Heart left ventricle (tissue), 16 donors: Measurements from ENCODE around the gene CAND1. TPM values are rescaled to one million over a fixed set of nuclear protein-coding genes. Genes with fewer than 3 reads are reported as not detected.

ENCODE experiments used
- ATAC-seq, 4 donors: fragments of 200-7000 bp; cut with Tn5 transposase; one replicate each; pipeline ENCODE4 v1.9.1; 2020 to 2022; ENCODE audit warnings: moderate library complexity in 4 of 4, mild to moderate bottlenecking in 3 of 4, moderate number of reproducible peaks in 1 of 4
- DNase-seq, 5 donors: peaks; one replicate each; pipeline ENCODE4 v3.0.0-alpha.2; 2020
- H3K27ac ChIP-seq, 12 donors: fragments of 200-600 bp; sonication (generic) in 4 of 12; one replicate each; pipeline versions ENCODE4 v1.5.0 to v1.8.0; 2016 to 2022; ENCODE audit warnings: mild to moderate bottlenecking in 2 of 12
- H3K27me3 ChIP-seq, 9 donors: fragments of 200-600 bp; sonication (generic) in 2 of 9; one replicate each; pipeline versions ENCODE4 v1.5.1 to v1.8.0; 2016 to 2022; ENCODE audit warnings: mild to moderate bottlenecking in 3 of 9
- H3K36me3 ChIP-seq, 9 donors: fragments of 200-600 bp; sonication (generic) in 2 of 9; one replicate each; pipeline versions ENCODE4 v1.5.0 to v1.8.0; 2018 to 2022; ENCODE audit warnings: mild to moderate bottlenecking in 2 of 9
- H3K4me1 ChIP-seq, 12 donors: fragments of 200-600 bp; sonication (generic) in 4 of 12; one replicate each; pipeline versions ENCODE4 v1.5.0 to v1.8.0; 2016 to 2022; ENCODE audit warnings: mild to moderate bottlenecking in 3 of 12
- H3K4me3 ChIP-seq, 12 donors: fragments of 200-600 bp; sonication (generic) in 4 of 12; one replicate each; pipeline versions ENCODE4 v1.5.0 to v1.8.0; 2017 to 2022; ENCODE audit warnings: mild to moderate bottlenecking in 9 of 12, moderate library complexity in 4 of 12
- H3K9me3 ChIP-seq, 12 donors: fragments of 200-600 bp; sonication (generic) in 4 of 12; one replicate each; pipeline versions ENCODE4 v1.5.0 to v1.8.0; 2016 to 2022; ENCODE audit warnings: mild to moderate bottlenecking in 1 of 12
- POLR2A ChIP-seq, 2 donors: fragments of 450-650 bp; IDR thresholded peaks; one replicate each; pipeline ENCODE4 v1.6.1; 2017; ENCODE audit warnings: antibody characterized with exemption in 2 of 2, mild to moderate bottlenecking in 2 of 2, moderate library complexity in 2 of 2
- WGBS, 4 donors: extraction: QIAGEN DNeasy Blood & Tissue Kit in 2 of 4; methylation state at CpG; one replicate each; pipeline versions ENCODE4 v1.1.5 to v1.1.7; 2013 to 2018; 5-methylcytosine and 5-hydroxymethylcytosine counted together
- intact Hi-C, 10 donors: fragments of 100-400 bp; cut with DNase I; formaldehyde crosslinking; loops; one replicate each; pipeline versions ENCODE4 v1.11.1 to v1.14.2; 2022
- polyA plus RNA-seq, 2 donors: library from polyadenylated mRNA; stranded (reverse); fragments of 200-250 nt; gene quantifications; one replicate each; pipeline ENCODE4 v1.2.3, GENCODE V29; 2013
- total RNA-seq, 9 donors: library from RNA; depleted of rRNA in 2 of 9; stranded (reverse); fragments of >200 nt in 2 of 9; fragmentation: NEBNext Ultra II Directional in 3 of 9; extraction: Animal tissue kit (Norgen Biotek cat#: 25700) in 3 of 9; gene quantifications; one replicate each; pipeline versions ENCODE4 v1.1.0 to v1.2.4, GENCODE V29; 2016 to 2023
- TF ChIP-seq, protein P1 (sequence below), 12 donors: fragments of 200-600 bp; sonication (generic) in 4 of 12; IDR thresholded peaks; one replicate each; pipeline versions ENCODE4 v1.5.0 to v1.8.0; 2018 to 2022; ENCODE audit warnings: antibody characterized with exemption in 12 of 12, mild to moderate bottlenecking in 5 of 12
- donor health status: ischemic (EF 13 %, LVEDD 7.1; RV severe dilation, severe dysfunction).
- donor health status: healthy with polysubstance abuse.
- donor health status: DM: no; HTN: yes; CAD: no.
- donor health status: DM: no; HTN: no; CAD: no.
- donor health status: ischemic (EF 25% LVEDD 6.9; RV normal size, moderate dysfunction).
- donor health status: ischemic (EF 25% LVEDD 5.7; RV mildly dilated, moderate dysfunction).
- donor health status: healthy.
- donor health status: DM: yes; HTN: yes; CAD: no.
- donor health status: ischemic (EF 35%, LVEDD 5.7; RV mildly dilated, moderate dysfunction).
- donor health status: nonischemic (EF 11% LVEDD 7.7; RV severe dilation, severe dysfunction).
- donor health status: DM: yes; HTN: yes; CAD: no.
- donor health status: PGD.
- donor health status: ischemic (EF 29% LVEDD 5.4; RV normal size, mild dysfunction).
- donor health status: nonischemic (EF 23%, LVEDD 6.1; RV moderate dilation, normal function).

The CAND1 gene
- total and polyA plus RNA-seq, 11 donors: 5.8 to 69.0 (median 30.9) TPM

DNA sequence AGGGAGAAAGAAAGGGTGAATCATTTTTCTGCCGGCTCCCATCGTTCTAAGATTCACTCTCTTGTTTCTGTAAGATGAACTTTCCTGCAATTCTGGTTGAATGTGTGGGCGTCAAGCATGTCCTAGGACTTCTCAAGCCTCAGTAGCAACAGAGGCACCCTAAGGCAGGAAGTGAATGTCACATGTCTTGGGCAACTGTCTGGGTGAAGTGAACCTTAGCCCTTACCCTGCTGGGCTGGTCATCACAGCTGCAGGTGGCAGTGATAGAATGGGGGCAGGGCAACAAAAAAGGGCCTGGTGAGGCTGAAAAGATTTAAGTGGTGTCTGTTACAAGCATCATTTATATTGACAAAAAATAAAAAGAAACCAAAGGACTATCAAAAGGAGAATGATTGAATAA, 45.9 kb upstream of the CAND1 start:
- no peaks in the 10 kb centered on the region for H3K27me3 ChIP-seq
- intact Hi-C loops: loop anchor here in 5 of 10 donors (5.0 to 10.0 kb wide), 5 partner anchors 61 to 536 kb away; no protein-coding TSS in a partner anchor
- peaks cover 0 to 4% (median 0%) of the 10 kb centered on the region in 12 donors for H3K9me3 ChIP-seq
- DNase-seq: no peak
- H3K4me3 ChIP-seq: no peak overlapping the region
- TF ChIP-seq, protein P1, sequence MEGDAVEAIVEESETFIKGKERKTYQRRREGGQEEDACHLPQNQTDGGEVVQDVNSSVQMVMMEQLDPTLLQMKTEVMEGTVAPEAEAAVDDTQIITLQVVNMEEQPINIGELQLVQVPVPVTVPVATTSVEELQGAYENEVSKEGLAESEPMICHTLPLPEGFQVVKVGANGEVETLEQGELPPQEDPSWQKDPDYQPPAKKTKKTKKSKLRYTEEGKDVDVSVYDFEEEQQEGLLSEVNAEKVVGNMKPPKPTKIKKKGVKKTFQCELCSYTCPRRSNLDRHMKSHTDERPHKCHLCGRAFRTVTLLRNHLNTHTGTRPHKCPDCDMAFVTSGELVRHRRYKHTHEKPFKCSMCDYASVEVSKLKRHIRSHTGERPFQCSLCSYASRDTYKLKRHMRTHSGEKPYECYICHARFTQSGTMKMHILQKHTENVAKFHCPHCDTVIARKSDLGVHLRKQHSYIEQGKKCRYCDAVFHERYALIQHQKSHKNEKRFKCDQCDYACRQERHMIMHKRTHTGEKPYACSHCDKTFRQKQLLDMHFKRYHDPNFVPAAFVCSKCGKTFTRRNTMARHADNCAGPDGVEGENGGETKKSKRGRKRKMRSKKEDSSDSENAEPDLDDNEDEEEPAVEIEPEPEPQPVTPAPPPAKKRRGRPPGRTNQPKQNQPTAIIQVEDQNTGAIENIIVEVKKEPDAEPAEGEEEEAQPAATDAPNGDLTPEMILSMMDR (IDR thresholded peaks at IDR 0.05): no peak
- no peak for TF ChIP-seq POLR2A (IDR thresholded peaks at IDR 0.05)
- ATAC-seq: no peak
- H3K4me1 ChIP-seq: no peaks in the 10 kb centered on the region
- no peaks in the 10 kb centered on the region for H3K36me3 ChIP-seq
- 80 to 84% (median 83%) methylated on average over 3 of the region's 3 CpGs for WGBS, 4 donors
- no peak overlapping the region for H3K27ac ChIP-seq

DNA sequence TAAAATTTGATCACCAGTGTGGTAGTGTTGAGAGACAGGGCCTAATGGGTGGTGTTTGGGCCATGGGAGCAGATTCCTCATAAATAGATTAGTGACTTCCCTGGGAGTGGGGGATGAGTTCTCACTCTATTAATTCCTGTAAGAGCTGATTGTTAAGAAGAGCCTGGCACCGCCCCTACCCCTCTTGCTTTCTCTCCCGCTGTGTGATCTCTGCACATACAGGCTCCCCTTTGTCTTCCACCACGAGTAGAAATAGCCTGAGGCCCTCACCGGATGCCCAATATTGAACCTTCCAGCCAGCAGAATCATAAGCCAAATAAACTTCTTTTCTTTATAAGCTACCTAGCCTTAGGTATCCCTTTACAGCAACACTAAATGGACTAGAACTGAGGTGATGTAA, 31.9 kb upstream of the CAND1 start:
- Histone ChIP-seq H3K27ac (no peak overlapping the region), H3K27me3 (no peaks in the 10 kb centered on the region), H3K36me3 (no peaks in the 10 kb centered on the region), H3K9me3 (peaks cover 0 to 24% (median 0%) of the 10 kb centered on the region in 12 donors), H3K4me3 (no peak overlapping the region), H3K4me1 (no peaks in the 10 kb centered on the region)
- TF ChIP-seq, protein P1 (IDR thresholded peaks at IDR 0.05): no peak
- TF ChIP-seq POLR2A (IDR thresholded peaks at IDR 0.05): no peak
- ATAC-seq (no peak), DNase-seq (no peak)
- intact Hi-C loops: no loop called here
- WGBS, 4 donors: 35 to 48% (median 41%) methylated on average over 4 of the region's 4 CpGs

GRCh38 chr12:67239061-67239460, 30.1 kb upstream of the CAND1 start:
- whole genome bisulfite sequencing, 4 donors: 27 to 54% (median 43%) methylated on average over 2 of the region's 2 CpGs
- no peak for DNase-seq

DNA sequence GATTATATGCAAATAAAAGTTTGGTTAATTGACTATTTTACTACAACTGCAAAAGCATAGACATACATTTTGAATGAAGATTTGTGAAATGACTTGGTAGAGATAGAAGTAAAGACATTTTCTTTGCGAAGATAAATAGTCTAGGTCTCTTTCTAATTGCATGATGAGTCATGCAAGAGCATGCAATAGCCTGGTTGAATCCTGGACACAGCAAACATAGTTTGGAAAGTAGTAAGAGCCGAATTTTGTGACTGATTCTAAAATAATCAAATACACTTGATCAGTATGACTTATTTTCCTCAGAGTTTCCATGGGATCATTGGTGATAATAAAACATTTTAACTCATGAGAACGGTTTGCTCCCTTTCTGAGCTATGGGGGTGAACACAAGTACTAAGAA, 27.7 kb upstream of the CAND1 start:
- DNase-seq (no peak), ATAC-seq (no peak)
- intact Hi-C loops: no loop called here
- no peak for TF ChIP-seq POLR2A (IDR thresholded peaks at IDR 0.05)
- TF ChIP-seq, protein P1 (IDR thresholded peaks at IDR 0.05): no peak
- Histone ChIP-seq H3K9me3 (no peaks in the 10 kb centered on the region), H3K27me3 (no peaks in the 10 kb centered on the region), H3K4me1 (no peaks in the 10 kb centered on the region), H3K4me3 (no peak overlapping the region), H3K27ac (no peak overlapping the region), H3K36me3 (no peaks in the 10 kb centered on the region)
- WGBS, 4 donors: 63 to 83% (median 79%) methylated on average over 3 of the region's 3 CpGs

More at GRCh38 chr12:67239061-67239460, 30.1 kb upstream of the CAND1 start:
- no peak overlapping the region for H3K27ac ChIP-seq
- no peaks in the 10 kb centered on the region for H3K4me1 ChIP-seq
- no peaks in the 10 kb centered on the region for H3K27me3 ChIP-seq
- no peaks in the 10 kb centered on the region for H3K36me3 ChIP-seq
- intact Hi-C loops: no loop called here
- TF ChIP-seq POLR2A (IDR thresholded peaks at IDR 0.05): no peak
- TF ChIP-seq, protein P1 (IDR thresholded peaks at IDR 0.05): no peak
- H3K4me3 ChIP-seq: no peak overlapping the region
- no peak for ATAC-seq
- H3K9me3 ChIP-seq: peaks cover 0 to 17% (median 0%) of the 10 kb centered on the region in 12 donors
